Left renal pelvis (tissue), 4 donors: ENCODE results near the gene MVB12A. TPM values are rescaled to one million over a fixed set of nuclear protein-coding genes. Genes with fewer than 3 reads are reported as not detected.
A peak's percentile ranks its signal among the peaks of the same experiment; 100 is the strongest.

Source experiments
- DNase-seq, 4 donors: peaks; one replicate each; pipeline ENCODE4 v3.0.0-alpha.2; 2013; ENCODE audit warnings: low read depth in 4 of 4, low spot score in 3 of 4
- polyA plus RNA-seq, 4 donors: library from polyadenylated mRNA; unstranded; fragments of 120-200 nt; gene quantifications; one replicate each; pipeline ENCODE4 v1.2.1, GENCODE V29; 2013; ENCODE audit not compliant: insufficient read length in 4 of 4

The MVB12A gene
- polyA plus RNA-seq = 10 to 100 TPM; 45.3 to 88.9 (median 51.3) TPM

- DNase-seq = peak; percentile 98 to 99 (median 99)
Measured at GRCh38 chr19:17419621-17420474, at the start of gene MVB12A. Gene MVB12A, plus strand, starts transcription at chr19:17420047. Its CDS starts 89 bp downstream, at chr19:17420136.

- DNase-seq = no peak
Measured at GRCh38 chr19:17376935-17377600, 42.8 kb upstream of the MVB12A start, which contains the start of gene PLVAP. Gene PLVAP, minus strand, starts transcription at chr19:17377342. Its CDS starts 54 bp downstream, at chr19:17377288.

- DNase-seq = no peak
Measured at GRCh38 chr19:17378271-17378670, 41.6 kb upstream of the MVB12A start.

GRCh38 chr19:17379221-17379631 is 40.6 kb upstream of the MVB12A start:
- no peak for DNase-seq

- no peak for DNase-seq
Measured at GRCh38 chr19:17380426-17381138, 39.3 kb upstream of the MVB12A start.

GRCh38 chr19:17385878-17386611 is 33.8 kb upstream of the MVB12A start:
- no peak for DNase-seq

- no peak for DNase-seq
Measured at GRCh38 chr19:17389288-17389687, 30.6 kb upstream of the MVB12A start.

GRCh38 chr19:17389957-17390664 is 29.7 kb upstream of the MVB12A start:
- no peak for DNase-seq

GRCh38 chr19:17390665-17391370 is 29.0 kb upstream of the MVB12A start:
- DNase-seq = peak; percentile 84 to 92 (median 88)

GRCh38 chr19:17391371-17392151 is 28.3 kb upstream of the MVB12A start:
- DNase-seq = no peak

GRCh38 chr19:17393002-17393401 is 26.8 kb upstream of the MVB12A start:
- DNase-seq = no peak

GRCh38 chr19:17393914-17394313 is 25.9 kb upstream of the MVB12A start, which contains the start of gene CCDC194:
Gene CCDC194, minus strand, starts transcription at chr19:17394196. Its CDS starts 38 bp downstream, at chr19:17394158.
- no peak for DNase-seq

GRCh38 chr19:17394891-17395415 is 24.9 kb upstream of the MVB12A start:
- DNase-seq = no peak

- DNase-seq = no peak
Measured at GRCh38 chr19:17398902-17399527, 20.8 kb upstream of the MVB12A start.

- no peak for DNase-seq
Measured at GRCh38 chr19:17401628-17402027, 18.2 kb upstream of the MVB12A start.

GRCh38 chr19:17402982-17403855 is 16.6 kb upstream of the MVB12A start:
- DNase-seq = no peak

GRCh38 chr19:17404015-17404414 is 15.8 kb upstream of the MVB12A start:
- DNase-seq = no peak
